Skin epidermis (tissue), 12 donors: ENCODE data around the gene SLC10A2.

Experiments
- H3K27ac ChIP-seq, 21 experiments: fragments of 200-600 bp; sonication (generic) in 11 of 21; one replicate each; pipeline ENCODE4 v1.5.0; 2020; ENCODE audit warnings: mild to moderate bottlenecking in 3 of 21, inconsistent platforms in 2 of 21, moderate library complexity in 2 of 21
- H3K4me3 ChIP-seq, 7 experiments: fragments of 200-600 bp; sonication (generic) in 2 of 7; one replicate each; pipeline ENCODE4 v1.5.0; 2020; ENCODE audit warnings: inconsistent platforms in 2 of 7, mild to moderate bottlenecking in 2 of 7, moderate library complexity in 1 of 7

Gene SLC10A2

DNA sequence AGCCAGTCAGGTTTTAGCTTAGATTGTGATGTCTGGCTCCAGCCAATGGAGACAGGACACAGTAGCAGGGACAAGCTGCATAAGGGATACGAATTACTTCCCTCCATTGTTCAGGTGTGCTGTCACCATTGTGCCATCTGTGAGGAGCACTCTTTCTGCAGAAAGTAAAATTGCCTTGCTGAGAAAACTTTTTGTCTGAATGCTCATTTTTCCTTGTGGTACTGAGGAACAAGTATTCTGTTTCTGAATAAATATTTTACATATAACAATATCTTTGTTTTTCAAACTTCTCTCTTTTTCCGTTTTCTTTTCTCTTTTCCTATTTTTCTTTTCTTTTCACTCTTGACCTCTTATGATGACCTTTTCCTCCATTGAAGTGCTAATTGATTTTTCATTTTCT, 10.2 kb downstream of the SLC10A2 start:
- no peak overlapping the region for H3K4me3 ChIP-seq
- no peak overlapping the region for H3K27ac ChIP-seq

- H3K27ac ChIP-seq = no peak overlapping the region
- no peak overlapping the region for H3K4me3 ChIP-seq
Observed at GRCh38 chr13:103055166-103055565, 11.1 kb downstream of the SLC10A2 start.

DNA sequence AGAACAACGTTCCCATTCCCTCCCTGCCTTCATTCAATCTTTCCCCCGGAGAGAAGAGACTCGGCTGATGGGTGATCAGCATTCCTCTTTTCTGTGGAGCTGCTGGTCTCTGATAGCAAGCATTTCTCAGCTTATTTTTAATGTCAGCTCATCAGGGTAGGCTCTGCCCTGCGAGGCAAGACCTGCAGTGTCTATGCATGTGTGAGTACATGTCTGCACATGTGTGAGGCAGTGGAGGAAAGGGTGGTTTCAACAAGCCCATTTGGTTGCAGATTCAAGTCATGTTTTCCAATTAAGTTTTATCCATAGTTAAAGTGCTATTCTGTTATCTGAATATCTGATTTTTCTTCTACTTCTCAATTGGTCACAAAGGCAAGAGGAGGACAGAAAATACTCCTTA, 19.5 kb downstream of the SLC10A2 start:
- H3K4me3 ChIP-seq = no peak overlapping the region
- H3K27ac ChIP-seq = no peak overlapping the region

GRCh38 chr13:103044056-103044455, 22.2 kb downstream of the SLC10A2 start:
- Histone ChIP-seq H3K4me3 (no peak overlapping the region), H3K27ac (peak overlapping the region in 3 of 21 experiments; percentile 9 to 55 (median 52))

GRCh38 chr13:103040006-103040405, 26.2 kb downstream of the SLC10A2 start:
- Histone ChIP-seq H3K27ac (no peak overlapping the region), H3K4me3 (no peak overlapping the region)

- Histone ChIP-seq H3K27ac (no peak overlapping the region), H3K4me3 (no peak overlapping the region)
Observed at GRCh38 chr13:103039183-103039582, 27.0 kb downstream of the SLC10A2 start.

DNA sequence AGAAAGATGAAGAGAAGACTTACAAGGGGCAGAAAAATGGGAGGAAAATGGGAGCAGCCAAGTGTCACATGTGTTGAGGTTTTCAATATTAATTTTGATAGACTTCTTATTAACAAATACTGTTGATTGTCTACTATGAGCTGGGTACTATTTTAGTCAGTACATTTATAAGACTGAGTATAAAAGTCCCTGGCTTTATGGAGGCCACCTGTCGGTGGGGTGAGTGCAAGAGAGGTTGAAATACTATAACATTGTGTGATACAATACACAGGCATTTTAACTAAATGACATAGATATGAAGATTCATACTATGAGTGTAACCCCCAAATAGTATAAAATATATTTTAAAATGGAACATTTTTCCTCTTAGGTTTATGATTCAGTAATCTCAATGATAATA, 29.9 kb downstream of the SLC10A2 start:
- Histone ChIP-seq H3K27ac (no peak overlapping the region), H3K4me3 (no peak overlapping the region)

GRCh38 chr13:103033999-103034398, 32.2 kb downstream of the SLC10A2 start:
- no peak overlapping the region for H3K27ac ChIP-seq
- H3K4me3 ChIP-seq = no peak overlapping the region

- H3K27ac ChIP-seq = no peak overlapping the region
- H3K4me3 ChIP-seq = no peak overlapping the region
Observed at GRCh38 chr13:103031332-103031873, 34.8 kb downstream of the SLC10A2 start.

DNA sequence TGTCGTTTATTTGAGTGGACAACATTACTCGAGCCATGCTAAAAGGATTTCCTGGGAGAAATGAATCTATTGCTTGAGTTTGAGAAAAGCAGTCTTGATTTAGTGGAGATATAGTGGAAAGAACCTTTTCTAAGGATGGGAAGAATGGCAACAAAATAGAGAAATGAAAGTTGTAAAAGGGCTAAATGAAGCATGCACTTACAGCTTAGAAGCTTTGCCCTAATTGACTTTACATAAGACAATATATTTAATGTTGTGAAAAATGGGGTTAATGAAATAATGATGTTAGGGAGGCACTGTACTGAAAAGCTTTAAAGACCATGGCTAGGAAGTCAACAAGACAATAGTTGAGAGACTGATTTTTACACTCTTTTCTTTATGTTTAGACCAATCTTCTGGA, 35.4 kb downstream of the SLC10A2 start:
- H3K4me3 ChIP-seq = no peak overlapping the region
- H3K27ac ChIP-seq = no peak overlapping the region

- Histone ChIP-seq H3K27ac (no peak overlapping the region), H3K4me3 (no peak overlapping the region)
Observed at GRCh38 chr13:103029798-103030197, 36.4 kb downstream of the SLC10A2 start.

DNA sequence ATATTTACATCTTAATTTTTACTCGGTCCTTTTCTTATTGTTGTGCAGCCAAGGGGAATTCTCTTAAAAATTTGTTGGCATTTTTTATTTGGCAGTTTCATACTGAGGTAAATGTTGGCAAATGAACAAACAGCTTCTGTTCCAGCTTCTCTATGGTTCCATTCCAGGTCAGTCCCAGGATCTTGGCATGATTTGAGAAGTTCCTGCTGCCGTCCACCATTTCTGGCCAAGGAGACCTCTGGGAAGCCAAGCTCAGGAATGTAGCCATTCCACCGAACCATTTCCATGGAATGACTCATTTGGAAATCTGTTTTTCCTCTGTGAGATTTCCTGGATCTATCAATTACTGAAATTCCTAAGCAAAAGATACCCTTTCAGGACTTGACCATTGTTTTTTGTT, 43.9 kb downstream of the SLC10A2 start:
- Histone ChIP-seq H3K4me3 (no peak overlapping the region), H3K27ac (no peak overlapping the region)

DNA sequence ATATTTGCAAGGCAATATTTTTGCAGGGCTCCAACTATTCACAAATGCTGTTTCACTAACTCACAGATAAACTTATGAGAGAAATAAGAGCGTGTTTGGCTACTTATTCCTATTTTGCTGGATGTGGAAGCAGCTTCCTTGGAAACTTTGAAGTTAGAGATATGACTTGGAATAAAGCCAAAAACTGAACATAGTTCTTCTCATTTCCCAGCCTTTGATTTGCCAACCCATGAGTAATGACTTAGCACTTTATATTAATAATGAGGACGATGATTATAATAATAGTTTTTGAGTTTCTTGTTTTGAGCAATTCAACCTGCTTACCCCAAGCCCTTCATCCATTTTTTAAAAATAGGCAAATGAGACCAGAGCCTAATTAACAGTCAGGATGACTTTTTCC, 47.7 kb downstream of the SLC10A2 start:
- Histone ChIP-seq H3K27ac (no peak overlapping the region), H3K4me3 (no peak overlapping the region)

GRCh38 chr13:103012646-103013045, 53.6 kb downstream of the SLC10A2 start:
- Histone ChIP-seq H3K27ac (no peak overlapping the region), H3K4me3 (no peak overlapping the region)

- H3K4me3 ChIP-seq = no peak overlapping the region
Observed at GRCh38 chr13:103009051-103009840, 57.0 kb downstream of the SLC10A2 start.

GRCh38 chr13:103007427-103007762, 58.8 kb downstream of the SLC10A2 start:
- H3K27ac ChIP-seq = no peak overlapping the region
- no peak overlapping the region for H3K4me3 ChIP-seq

More at GRCh38 chr13:103009051-103009840, 57.0 kb downstream of the SLC10A2 start:
- H3K27ac ChIP-seq = no peak overlapping the region

GRCh38 chr13:103006641-103007426, 59.4 kb downstream of the SLC10A2 start:
- Histone ChIP-seq H3K4me3 (no peak overlapping the region), H3K27ac (no peak overlapping the region)

DNA sequence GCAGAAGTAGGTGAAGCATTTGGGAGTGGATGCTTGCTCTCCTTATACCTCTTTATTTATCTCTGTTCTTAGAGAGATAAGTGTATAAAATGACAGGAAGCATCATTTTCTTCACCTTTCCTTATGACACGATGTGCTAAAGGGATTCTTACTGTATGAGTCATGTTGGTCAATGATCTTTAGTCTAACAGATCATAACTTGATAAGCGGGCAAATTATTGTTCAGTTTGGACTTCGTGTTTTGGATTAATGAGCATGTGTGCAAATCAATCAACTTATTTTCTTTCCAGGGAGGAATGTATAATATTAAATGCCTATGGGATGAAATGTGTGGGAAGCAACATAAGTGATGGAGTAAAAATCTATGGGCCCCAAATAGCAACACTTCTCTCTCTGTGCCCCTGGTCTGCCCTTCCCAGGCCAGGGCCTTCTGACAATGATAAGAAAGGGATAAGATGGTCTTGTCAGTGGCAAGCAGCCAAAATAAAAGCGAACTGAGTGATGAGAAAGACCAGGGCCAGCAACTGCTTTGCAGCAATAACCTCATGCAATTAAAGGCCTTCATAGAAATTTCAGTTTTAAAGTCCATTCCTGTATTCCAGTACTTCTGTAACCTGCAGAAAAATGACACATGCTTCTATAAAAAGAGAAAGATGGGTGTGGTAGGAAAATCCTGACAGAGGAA, 61.4 kb downstream of the SLC10A2 start:
- H3K4me3 ChIP-seq = no peak overlapping the region
- H3K27ac ChIP-seq = no peak overlapping the region

DNA sequence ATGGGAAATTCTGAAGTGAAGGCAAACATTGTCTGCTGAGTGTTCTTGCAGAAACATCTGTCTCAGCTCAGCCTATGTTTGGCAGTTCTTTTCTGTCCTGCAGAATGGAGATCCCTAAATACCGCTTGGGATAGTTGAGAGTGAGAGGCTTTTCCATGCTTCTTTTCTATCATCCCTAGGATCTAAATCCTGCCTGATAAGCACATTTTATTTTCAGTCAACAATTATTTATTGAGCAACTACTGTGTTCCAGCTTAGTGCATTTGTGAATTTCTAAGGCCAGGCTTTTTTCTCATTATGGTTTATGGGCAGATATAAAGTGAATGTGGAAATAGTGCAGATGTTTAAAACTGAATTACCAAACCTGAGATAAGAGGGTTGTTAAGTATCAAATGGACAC, 62.6 kb downstream of the SLC10A2 start:
- Histone ChIP-seq H3K4me3 (no peak overlapping the region), H3K27ac (no peak overlapping the region)

GRCh38 chr13:103002279-103002678, 63.9 kb downstream of the SLC10A2 start:
- no peak overlapping the region for H3K4me3 ChIP-seq
- no peak overlapping the region for H3K27ac ChIP-seq
